ENCODE measurements around the gene LAMA3.
A peak's percentile ranks its signal among the peaks of the same experiment; 100 is the strongest.

The LAMA3 gene

DNA sequence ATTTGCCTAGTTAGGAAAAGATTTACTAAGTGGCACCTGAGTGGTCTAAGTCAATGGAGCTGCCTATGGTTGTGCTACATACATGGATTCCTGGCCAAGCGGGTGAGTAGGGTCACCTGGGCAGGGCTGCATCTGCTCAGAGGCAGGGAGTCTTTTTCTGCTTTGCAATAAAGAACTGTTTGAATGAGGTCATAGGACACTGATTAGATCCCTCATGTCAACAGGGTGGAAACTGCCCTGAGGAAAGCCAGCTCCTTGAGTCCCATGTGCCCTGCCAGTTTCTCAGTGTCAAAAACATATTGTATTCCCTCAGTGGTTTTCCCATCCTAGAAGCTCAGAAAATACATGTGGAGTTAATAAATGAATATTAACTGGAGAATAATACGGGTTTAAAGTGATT, 4.6 kb downstream of the LAMA3 start:
- DNase-seq (ENCODE audit: low read depth): no peak
- TF ChIP-seq, protein P1, sequence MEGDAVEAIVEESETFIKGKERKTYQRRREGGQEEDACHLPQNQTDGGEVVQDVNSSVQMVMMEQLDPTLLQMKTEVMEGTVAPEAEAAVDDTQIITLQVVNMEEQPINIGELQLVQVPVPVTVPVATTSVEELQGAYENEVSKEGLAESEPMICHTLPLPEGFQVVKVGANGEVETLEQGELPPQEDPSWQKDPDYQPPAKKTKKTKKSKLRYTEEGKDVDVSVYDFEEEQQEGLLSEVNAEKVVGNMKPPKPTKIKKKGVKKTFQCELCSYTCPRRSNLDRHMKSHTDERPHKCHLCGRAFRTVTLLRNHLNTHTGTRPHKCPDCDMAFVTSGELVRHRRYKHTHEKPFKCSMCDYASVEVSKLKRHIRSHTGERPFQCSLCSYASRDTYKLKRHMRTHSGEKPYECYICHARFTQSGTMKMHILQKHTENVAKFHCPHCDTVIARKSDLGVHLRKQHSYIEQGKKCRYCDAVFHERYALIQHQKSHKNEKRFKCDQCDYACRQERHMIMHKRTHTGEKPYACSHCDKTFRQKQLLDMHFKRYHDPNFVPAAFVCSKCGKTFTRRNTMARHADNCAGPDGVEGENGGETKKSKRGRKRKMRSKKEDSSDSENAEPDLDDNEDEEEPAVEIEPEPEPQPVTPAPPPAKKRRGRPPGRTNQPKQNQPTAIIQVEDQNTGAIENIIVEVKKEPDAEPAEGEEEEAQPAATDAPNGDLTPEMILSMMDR (IDR thresholded peaks at IDR 0.05; ENCODE audit: low read depth, low read length, missing control alignments): no peak
- H3K4me3 ChIP-seq (ENCODE audit: low read depth, low read length): no peak overlapping the region

DNA sequence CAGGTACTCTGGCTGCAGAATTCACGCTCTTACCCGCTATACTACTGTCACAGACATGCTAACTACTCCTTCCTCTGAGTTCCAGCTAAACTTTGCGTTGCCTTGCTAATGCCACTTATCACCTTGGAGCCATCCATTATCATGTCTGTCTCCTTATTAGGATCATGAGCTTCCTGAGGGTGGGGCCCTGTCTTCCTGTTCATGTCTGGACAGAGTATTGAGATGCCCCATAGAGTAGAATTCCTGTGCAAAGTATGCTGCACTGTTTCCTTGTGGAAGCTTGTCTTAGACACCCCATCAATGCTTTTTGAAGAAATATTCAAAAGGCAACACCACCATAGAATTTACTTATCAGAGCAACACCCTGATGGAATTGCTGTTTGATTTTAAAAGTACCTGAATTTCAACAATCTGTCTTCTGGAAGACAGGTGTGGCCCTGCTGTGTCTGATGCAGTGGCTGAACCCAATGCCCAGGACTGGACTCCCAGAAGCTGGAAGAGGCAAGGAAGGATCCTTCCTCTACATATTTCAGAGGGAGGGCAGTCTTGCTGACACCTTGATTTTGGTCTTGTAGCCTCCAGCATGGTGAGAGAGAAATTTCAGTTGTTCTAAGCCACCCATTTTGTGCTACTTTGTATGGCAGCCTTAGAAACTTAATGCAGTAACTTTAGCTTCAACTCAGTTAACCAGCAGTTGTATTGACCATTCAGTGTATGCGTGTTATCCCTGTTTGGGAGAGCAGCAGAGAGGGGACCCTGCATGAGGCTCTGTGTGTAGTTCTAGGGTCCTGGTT, 5.6 kb downstream of the LAMA3 start:
- no peak for DNase-seq (ENCODE audit: low read depth)
- TF ChIP-seq, protein P1 (IDR thresholded peaks at IDR 0.05; ENCODE audit: low read depth, low read length, missing control alignments): no peak
- no peak overlapping the region for H3K4me3 ChIP-seq (ENCODE audit: low read depth, low read length)

DNA sequence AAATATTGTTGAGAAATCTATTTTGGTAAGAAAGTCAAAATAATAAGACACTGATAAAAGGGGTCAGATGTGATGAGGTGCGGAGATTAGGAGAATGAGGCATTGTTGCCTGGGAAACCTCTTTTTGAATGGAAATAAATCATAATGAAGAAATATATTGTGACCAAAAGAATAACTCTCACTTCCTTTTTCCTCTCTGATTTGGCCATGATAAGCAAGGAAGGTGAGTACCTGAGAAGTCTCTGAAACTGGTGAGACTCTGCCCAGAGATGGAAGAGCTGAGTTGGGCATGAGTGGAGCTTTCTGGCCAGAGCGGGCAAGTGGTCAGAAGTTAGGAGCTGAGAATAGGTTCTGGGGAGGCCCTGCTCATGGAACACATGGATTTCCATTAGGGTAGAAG, 11.8 kb downstream of the LAMA3 start:
- no peak overlapping the region for H3K4me3 ChIP-seq (ENCODE audit: low read depth, low read length)
- TF ChIP-seq, protein P1 (IDR thresholded peaks at IDR 0.05; ENCODE audit: low read depth, low read length, missing control alignments): no peak
- no peak for DNase-seq (ENCODE audit: low read depth)

DNA sequence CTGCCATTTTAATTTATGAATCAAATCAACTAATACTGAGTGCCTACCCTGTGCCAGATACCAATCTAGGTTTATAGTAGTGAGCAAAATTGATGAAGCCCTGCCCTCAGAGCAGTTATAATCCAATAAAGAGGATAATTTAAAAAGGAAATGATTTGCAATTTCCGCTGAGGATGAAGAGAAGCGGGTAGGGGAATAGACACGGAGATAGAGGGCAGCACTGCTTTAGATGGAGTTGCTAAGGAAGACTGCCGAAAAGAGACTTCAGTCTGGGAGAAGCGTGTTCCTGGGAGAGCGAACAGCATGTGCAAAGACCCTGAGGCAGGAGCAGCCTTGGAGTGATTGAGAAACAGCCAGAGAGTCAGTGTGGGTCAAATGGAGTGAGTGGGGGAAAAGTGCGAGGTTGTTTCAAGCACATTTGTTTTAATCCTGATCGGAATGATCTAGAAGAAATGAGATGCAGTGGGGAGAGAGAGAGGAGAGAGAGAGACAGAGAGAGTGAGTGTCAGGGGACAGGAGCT, 12.4 kb downstream of the LAMA3 start:
- TF ChIP-seq, protein P1 (IDR thresholded peaks at IDR 0.05; ENCODE audit: low read depth, low read length, missing control alignments): no peak
- H3K4me3 ChIP-seq (ENCODE audit: low read depth, low read length): no peak overlapping the region
- DNase-seq (ENCODE audit: low read depth): no peak

DNA sequence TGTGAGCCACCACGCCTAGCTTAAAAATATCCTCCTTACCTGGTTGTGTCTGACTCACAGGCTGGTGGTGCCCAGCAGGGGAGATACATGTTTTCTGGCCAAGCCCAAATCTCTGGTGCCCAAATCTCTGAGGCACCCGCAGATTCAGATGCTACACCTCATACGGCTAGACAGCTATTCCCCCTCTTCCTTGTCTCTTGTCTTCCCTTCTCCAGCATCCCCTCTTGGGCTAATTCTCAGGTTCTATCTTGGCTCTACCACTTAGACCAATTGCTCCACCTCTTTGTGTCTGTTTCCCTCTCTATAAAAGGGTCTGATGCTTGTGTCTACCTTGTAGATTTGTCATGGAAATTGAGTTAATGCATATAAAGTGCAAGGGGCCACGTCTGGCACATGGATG, 13.4 kb downstream of the LAMA3 start:
- no peak overlapping the region for H3K4me3 ChIP-seq (ENCODE audit: low read depth, low read length)
- DNase-seq (ENCODE audit: low read depth): no peak
- TF ChIP-seq, protein P1 (IDR thresholded peaks at IDR 0.05; ENCODE audit: low read depth, low read length, missing control alignments): no peak

DNA sequence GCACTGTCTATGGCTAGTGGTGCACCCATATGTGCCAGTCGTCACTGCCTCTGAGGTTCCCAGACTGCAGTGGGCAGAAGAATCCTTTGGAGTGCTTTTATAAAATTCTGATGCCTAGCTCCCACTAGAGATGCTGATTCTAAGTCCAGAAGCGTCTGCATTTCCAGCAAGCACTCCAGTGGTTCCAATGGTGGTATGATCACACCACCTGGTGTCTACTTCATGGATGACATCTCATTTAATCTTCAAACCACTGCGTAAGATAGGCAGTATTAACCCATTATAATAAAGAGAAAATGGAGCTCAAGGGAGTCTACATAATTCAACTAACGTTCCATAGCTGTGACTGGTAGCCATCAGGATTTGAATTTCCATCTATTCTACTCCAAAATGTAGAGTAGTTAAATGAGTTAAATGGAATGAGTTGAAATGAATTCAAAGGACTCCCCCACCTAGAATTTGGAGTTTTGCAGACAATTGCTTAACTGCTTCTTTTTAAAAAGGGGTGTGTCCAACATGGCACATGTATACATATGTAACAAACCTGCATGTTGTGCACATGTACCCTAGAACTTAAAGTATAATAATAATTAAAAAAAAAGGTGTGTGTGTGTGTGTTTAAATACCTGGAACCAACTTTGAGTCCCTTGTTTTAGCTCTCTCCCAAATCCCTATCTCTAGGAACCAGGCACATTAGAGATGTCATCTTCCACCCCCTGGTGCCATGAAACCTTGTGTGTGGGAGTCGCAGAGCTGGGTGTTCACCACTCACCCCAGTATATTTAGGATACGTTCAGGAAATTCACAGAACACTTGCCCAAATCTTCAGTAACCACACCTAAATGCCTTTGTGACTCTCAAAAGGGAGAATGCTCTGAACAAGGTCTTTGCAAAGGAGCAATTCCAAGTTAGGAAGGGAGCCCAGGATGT, 14.1 kb downstream of the LAMA3 start:
- no peak for DNase-seq (ENCODE audit: low read depth)
- no peak overlapping the region for H3K4me3 ChIP-seq (ENCODE audit: low read depth, low read length)
- TF ChIP-seq, protein P1 (IDR thresholded peaks at IDR 0.05; ENCODE audit: low read depth, low read length, missing control alignments): peak; percentile 36
